GM23338 (cell line): ENCODE results near the gene AGPAT3.

Source experiments
- CREB1 ChIP-seq: fragments of 250-450 bp; sonication (Bioruptor Pico); IDR thresholded peaks from 2 replicates; pipeline ENCODE4 v1.5.0; 2020; ENCODE audit warnings: low read depth, mild to moderate bottlenecking, moderate library complexity
- EZH2 ChIP-seq: fragments of 200-600 bp; sonication (generic); IDR thresholded peaks from one replicate; pipeline ENCODE4 v1.8.0; 2017; ENCODE audit warnings: antibody characterized with exemption, mild to moderate bottlenecking, low read depth; ENCODE audit not compliant: unreplicated experiment
- EZH2phosphoT487 ChIP-seq: fragments of 200-600 bp; sonication (generic); IDR thresholded peaks from one replicate; pipeline ENCODE4 v1.8.1; 2018; ENCODE audit warnings: antibody characterized with exemption; ENCODE audit not compliant: unreplicated experiment
- JUNB ChIP-seq: IDR thresholded peaks from one replicate; pipeline ENCODE4 v1.6.1; 2016; ENCODE audit warnings: antibody characterized with exemption; ENCODE audit not compliant: unreplicated experiment
- NANOG ChIP-seq: IDR thresholded peaks from 2 replicates; pipeline ENCODE4 v1.6.1; 2016; ENCODE audit warnings: antibody characterized with exemption, borderline replicate concordance
- POLR2AphosphoS5 ChIP-seq: IDR thresholded peaks from 2 replicates; pipeline ENCODE4 v1.6.1; 2016; ENCODE audit warnings: antibody characterized with exemption, low read depth
- STAT1 ChIP-seq: IDR thresholded peaks from one replicate; pipeline ENCODE4 v1.6.1; 2016; ENCODE audit warnings: antibody characterized with exemption; ENCODE audit not compliant: unreplicated experiment
- ZNF114 ChIP-seq: fragments of 250-450 bp; sonication (Bioruptor Pico); IDR thresholded peaks from 2 replicates; pipeline ENCODE4 v1.5.0; 2020; ENCODE audit warnings: mild to moderate bottlenecking, moderate library complexity
- TF ChIP-seq, protein P1 (sequence below), 2 experiments: fragments of 200-600 bp in 1 of 2; sonication (generic) in 1 of 2; conservative IDR thresholded peaks; 2 replicates each; pipeline versions ENCODE4 v1.5.1 to v1.6.1; 2016 to 2017; ENCODE audit warnings: antibody characterized with exemption in 2 of 2, low read depth in 2 of 2, mild to moderate bottlenecking in 2 of 2, moderate library complexity in 1 of 2
- TF ChIP-seq, protein P2 (sequence below): IDR thresholded peaks from one replicate; pipeline ENCODE4 v1.6.1; 2018; ENCODE audit warnings: antibody characterized with exemption; ENCODE audit not compliant: unreplicated experiment
- TF ChIP-seq, protein P3 (sequence below): IDR thresholded peaks from 2 replicates; pipeline ENCODE4 v1.6.1; 2016; ENCODE audit warnings: antibody characterized with exemption

DNA sequence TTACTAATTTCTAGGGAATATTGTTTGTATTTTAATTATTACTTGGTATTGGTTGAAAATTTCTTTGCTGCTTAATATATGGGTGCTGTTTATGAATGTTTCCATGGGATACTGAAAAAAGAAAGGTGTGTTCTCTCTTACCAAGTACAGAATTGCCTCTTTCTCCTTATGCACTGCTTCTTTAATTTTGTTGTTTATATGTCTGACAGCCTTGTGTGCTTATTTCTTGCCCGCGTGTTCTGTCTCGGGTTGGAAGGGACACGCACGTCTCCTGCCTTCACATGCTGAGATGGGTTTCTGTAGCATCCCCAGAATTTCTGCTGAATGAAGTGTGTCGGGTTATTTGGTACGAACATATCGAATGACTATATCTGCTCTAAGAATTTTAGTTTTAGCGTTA is 51.1 kb downstream of the AGPAT3 start:
- TF ChIP-seq, protein P1, sequence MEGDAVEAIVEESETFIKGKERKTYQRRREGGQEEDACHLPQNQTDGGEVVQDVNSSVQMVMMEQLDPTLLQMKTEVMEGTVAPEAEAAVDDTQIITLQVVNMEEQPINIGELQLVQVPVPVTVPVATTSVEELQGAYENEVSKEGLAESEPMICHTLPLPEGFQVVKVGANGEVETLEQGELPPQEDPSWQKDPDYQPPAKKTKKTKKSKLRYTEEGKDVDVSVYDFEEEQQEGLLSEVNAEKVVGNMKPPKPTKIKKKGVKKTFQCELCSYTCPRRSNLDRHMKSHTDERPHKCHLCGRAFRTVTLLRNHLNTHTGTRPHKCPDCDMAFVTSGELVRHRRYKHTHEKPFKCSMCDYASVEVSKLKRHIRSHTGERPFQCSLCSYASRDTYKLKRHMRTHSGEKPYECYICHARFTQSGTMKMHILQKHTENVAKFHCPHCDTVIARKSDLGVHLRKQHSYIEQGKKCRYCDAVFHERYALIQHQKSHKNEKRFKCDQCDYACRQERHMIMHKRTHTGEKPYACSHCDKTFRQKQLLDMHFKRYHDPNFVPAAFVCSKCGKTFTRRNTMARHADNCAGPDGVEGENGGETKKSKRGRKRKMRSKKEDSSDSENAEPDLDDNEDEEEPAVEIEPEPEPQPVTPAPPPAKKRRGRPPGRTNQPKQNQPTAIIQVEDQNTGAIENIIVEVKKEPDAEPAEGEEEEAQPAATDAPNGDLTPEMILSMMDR (conservative IDR thresholded peaks at IDR 0.05; ENCODE audit: low read depth in 2 of 2) = no peak
- TF ChIP-seq JUNB (no peak), NANOG (no peak), EZH2 (no peak), POLR2AphosphoS5 (no peak), CREB1 (CRISPR knock-in tag) (no peak), ZNF114 (CRISPR knock-in tag) (no peak), EZH2phosphoT487 (no peak), STAT1 (no peak)
- TF ChIP-seq, protein P2, sequence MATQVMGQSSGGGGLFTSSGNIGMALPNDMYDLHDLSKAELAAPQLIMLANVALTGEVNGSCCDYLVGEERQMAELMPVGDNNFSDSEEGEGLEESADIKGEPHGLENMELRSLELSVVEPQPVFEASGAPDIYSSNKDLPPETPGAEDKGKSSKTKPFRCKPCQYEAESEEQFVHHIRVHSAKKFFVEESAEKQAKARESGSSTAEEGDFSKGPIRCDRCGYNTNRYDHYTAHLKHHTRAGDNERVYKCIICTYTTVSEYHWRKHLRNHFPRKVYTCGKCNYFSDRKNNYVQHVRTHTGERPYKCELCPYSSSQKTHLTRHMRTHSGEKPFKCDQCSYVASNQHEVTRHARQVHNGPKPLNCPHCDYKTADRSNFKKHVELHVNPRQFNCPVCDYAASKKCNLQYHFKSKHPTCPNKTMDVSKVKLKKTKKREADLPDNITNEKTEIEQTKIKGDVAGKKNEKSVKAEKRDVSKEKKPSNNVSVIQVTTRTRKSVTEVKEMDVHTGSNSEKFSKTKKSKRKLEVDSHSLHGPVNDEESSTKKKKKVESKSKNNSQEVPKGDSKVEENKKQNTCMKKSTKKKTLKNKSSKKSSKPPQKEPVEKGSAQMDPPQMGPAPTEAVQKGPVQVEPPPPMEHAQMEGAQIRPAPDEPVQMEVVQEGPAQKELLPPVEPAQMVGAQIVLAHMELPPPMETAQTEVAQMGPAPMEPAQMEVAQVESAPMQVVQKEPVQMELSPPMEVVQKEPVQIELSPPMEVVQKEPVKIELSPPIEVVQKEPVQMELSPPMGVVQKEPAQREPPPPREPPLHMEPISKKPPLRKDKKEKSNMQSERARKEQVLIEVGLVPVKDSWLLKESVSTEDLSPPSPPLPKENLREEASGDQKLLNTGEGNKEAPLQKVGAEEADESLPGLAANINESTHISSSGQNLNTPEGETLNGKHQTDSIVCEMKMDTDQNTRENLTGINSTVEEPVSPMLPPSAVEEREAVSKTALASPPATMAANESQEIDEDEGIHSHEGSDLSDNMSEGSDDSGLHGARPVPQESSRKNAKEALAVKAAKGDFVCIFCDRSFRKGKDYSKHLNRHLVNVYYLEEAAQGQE = no peak
- TF ChIP-seq, protein P3, sequence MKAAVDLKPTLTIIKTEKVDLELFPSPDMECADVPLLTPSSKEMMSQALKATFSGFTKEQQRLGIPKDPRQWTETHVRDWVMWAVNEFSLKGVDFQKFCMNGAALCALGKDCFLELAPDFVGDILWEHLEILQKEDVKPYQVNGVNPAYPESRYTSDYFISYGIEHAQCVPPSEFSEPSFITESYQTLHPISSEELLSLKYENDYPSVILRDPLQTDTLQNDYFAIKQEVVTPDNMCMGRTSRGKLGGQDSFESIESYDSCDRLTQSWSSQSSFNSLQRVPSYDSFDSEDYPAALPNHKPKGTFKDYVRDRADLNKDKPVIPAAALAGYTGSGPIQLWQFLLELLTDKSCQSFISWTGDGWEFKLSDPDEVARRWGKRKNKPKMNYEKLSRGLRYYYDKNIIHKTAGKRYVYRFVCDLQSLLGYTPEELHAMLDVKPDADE = no peak
